HG02759 (cell line): Measurements from ENCODE around the gene MORN3.
"Not testable (repeated sequence)": the region's sequence is repeated elsewhere in the genome, so short reads cannot be mapped to it uniquely, and the experiment has no call there.

ENCODE experiments used
- ATAC-seq: cut with Tn5 transposase; IDR thresholded peaks from one replicate; pipeline ENCODE4 v1.9.1; 2021; ENCODE audit warnings: mild to moderate bottlenecking, moderate library complexity; ENCODE audit not compliant: unreplicated experiment

Gene MORN3

GRCh38 chr12:121669521-121669900 lies at the start of gene MORN3:
TSS of gene MORN3 (minus strand) at chr12:121669654. CDS start at chr12:121669483, 171 bp downstream.
- ATAC-seq, result no peak

- ATAC-seq, result no peak
These were observed 49.3 kb upstream of the MORN3 start for GRCh38 chr12:121718653-121719239.

- no peak for ATAC-seq
These were observed 47.7 kb upstream of the MORN3 start for GRCh38 chr12:121717041-121717699.

- ATAC-seq, result no peak
These were observed 46.5 kb upstream of the MORN3 start for GRCh38 chr12:121715862-121716435.

GRCh38 chr12:121715055-121715454 lies 45.6 kb upstream of the MORN3 start:
- not testable (repeated sequence) for ATAC-seq

- no peak for ATAC-seq
These were observed 44.3 kb upstream of the MORN3 start for GRCh38 chr12:121713793-121714192.

- ATAC-seq, result peak; percentile 1
These were observed 43.9 kb upstream of the MORN3 start for GRCh38 chr12:121713257-121713777.

GRCh38 chr12:121712461-121713256 lies 43.2 kb upstream of the MORN3 start, which contains the start of gene TMEM120B:
TSS of gene TMEM120B (plus strand) at chr12:121712752. CDS start at chr12:121712896, 144 bp downstream.
- peak; percentile 88 for ATAC-seq

GRCh38 chr12:121712190-121712460 lies 42.7 kb upstream of the MORN3 start:
- peak; percentile 24 for ATAC-seq

- no peak for ATAC-seq
These were observed 42.1 kb upstream of the MORN3 start for GRCh38 chr12:121711361-121712189.

- ATAC-seq, result no peak
These were observed 40.1 kb upstream of the MORN3 start for GRCh38 chr12:121709478-121709961.

- ATAC-seq, result not testable (repeated sequence)
These were observed 39.6 kb upstream of the MORN3 start for GRCh38 chr12:121709064-121709424.

GRCh38 chr12:121708313-121709063 lies 39.0 kb upstream of the MORN3 start:
- ATAC-seq, result no peak

GRCh38 chr12:121705514-121705913 lies 36.1 kb upstream of the MORN3 start:
- no peak for ATAC-seq

- ATAC-seq, result no peak
These were observed 33.5 kb upstream of the MORN3 start for GRCh38 chr12:121702944-121703343.

- no peak for ATAC-seq
These were observed 32.3 kb upstream of the MORN3 start for GRCh38 chr12:121701667-121702277.

GRCh38 chr12:121697861-121698260 lies 28.4 kb upstream of the MORN3 start:
- ATAC-seq, result not testable (repeated sequence)

GRCh38 chr12:121697093-121697698 lies 27.7 kb upstream of the MORN3 start:
- no peak for ATAC-seq

GRCh38 chr12:121693155-121693687 lies 23.8 kb upstream of the MORN3 start:
- ATAC-seq, result no peak
